ENCODE data around the gene SINHCAF. TPM values are rescaled to one million over a fixed set of nuclear protein-coding genes. Genes with fewer than 3 reads are reported as not detected.

The SINHCAF gene
- total RNA-seq, 2 donors from 2014 or later: 22.4 to 34.7 TPM

DNA sequence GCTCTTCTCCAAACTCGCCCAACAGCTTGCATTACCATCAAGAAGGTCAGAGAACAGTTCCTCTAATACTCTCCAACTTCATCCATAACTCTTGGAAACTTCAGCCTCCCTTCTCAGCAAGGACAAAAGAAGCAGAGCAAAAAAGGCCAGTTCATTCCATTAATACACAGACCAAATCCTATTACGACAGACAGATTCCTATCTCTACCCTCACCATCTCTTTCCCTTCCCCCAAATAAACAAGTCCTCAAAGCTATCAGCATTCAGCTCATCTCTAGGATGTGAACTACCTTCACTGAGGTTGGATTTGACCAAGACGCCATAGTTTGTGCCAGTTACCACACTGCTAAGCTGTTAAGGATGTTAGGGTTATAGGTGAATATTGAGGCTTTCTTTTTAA, 25.2 kb downstream of the SINHCAF start:
- H3K27ac ChIP-seq: no peak overlapping the region

DNA sequence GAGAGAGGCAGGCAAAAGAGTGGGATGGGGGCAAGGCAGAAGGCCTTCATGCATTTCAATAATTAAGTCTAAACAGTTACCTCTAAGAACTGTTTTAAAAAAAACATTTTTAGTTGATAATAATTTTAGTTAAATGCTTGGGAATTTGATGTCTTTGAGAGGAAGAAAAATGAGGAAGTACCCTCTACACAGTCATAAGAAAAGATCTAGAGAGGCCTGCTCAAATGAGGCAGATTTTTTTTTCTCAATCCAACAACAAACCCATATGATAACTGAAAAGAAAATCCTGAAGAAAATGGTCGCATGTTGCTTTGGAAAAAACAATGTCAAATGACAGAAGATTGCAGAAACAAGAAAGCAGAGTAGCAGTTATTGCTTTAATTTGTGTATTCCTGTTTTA, 25.6 kb downstream of the SINHCAF start:
- TF ChIP-seq, protein P1, sequence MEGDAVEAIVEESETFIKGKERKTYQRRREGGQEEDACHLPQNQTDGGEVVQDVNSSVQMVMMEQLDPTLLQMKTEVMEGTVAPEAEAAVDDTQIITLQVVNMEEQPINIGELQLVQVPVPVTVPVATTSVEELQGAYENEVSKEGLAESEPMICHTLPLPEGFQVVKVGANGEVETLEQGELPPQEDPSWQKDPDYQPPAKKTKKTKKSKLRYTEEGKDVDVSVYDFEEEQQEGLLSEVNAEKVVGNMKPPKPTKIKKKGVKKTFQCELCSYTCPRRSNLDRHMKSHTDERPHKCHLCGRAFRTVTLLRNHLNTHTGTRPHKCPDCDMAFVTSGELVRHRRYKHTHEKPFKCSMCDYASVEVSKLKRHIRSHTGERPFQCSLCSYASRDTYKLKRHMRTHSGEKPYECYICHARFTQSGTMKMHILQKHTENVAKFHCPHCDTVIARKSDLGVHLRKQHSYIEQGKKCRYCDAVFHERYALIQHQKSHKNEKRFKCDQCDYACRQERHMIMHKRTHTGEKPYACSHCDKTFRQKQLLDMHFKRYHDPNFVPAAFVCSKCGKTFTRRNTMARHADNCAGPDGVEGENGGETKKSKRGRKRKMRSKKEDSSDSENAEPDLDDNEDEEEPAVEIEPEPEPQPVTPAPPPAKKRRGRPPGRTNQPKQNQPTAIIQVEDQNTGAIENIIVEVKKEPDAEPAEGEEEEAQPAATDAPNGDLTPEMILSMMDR (IDR thresholded peaks at IDR 0.05): no peak
- no peak for DNase-seq (ENCODE audit: low spot score)
- H3K9me3 ChIP-seq: no peaks in the 10 kb centered on the region
- H3K4me1 ChIP-seq: no peaks in the 10 kb centered on the region
- no peak overlapping the region for H3K4me3 ChIP-seq
- peaks cover 14% of the 10 kb centered on the region for H3K36me3 ChIP-seq
- H3K27ac ChIP-seq: no peak overlapping the region
- no peaks in the 10 kb centered on the region for H3K27me3 ChIP-seq

More for the DNA sequence above, 25.2 kb downstream of the SINHCAF start:
- peaks cover 11% of the 10 kb centered on the region for H3K36me3 ChIP-seq
- no peaks in the 10 kb centered on the region for H3K27me3 ChIP-seq
- no peaks in the 10 kb centered on the region for H3K4me1 ChIP-seq
- no peak overlapping the region for H3K4me3 ChIP-seq
- no peaks in the 10 kb centered on the region for H3K9me3 ChIP-seq
- no peak for DNase-seq (ENCODE audit: low spot score)
- TF ChIP-seq, protein P1 (IDR thresholded peaks at IDR 0.05): no peak

DNA sequence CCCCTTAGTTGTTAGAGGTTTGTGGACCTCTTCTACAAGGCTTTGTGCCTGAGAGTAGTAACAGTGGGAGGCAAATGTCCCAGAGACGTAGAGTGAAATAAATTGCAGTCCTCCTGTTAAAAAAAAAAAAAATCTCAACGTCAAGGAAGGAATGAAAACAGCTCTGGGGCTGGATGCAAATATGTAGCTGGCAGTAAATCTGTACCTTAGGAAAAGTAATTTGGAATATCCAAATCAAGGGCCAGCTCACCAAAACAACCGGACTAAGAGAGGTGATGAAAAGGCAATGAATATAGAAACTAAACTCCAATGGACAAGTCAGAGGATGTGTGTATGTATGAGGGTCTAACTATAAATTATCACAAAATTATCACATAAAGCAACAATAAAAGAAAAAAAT, 27.0 kb downstream of the SINHCAF start:
- Histone ChIP-seq H3K27me3 (no peaks in the 10 kb centered on the region), H3K4me1 (no peaks in the 10 kb centered on the region), H3K36me3 (peaks cover 27% of the 10 kb centered on the region), H3K9me3 (no peaks in the 10 kb centered on the region), H3K4me3 (no peak overlapping the region), H3K27ac (no peak overlapping the region)
- no peak for DNase-seq (ENCODE audit: low spot score)
- TF ChIP-seq, protein P1 (IDR thresholded peaks at IDR 0.05): no peak

DNA sequence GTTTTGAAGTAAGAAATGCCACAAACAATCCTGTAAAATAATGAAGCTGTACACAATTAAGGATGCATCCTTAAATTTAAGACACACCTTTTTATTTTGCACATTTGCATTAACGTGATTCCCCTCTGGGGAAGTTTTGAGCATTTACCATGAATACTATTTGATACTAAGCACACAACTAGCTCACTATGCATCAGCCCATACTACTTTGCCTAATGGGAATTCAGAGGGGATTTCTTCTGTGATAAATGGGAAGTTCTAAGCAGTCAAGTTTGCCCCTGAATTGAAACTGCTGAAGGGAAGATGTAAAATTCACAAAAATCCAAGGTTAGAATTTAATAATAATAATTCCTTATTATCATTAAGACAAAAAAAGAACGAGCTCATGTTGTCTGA, 27.4 kb downstream of the SINHCAF start:
- no peak overlapping the region for H3K4me3 ChIP-seq
- TF ChIP-seq, protein P1 (IDR thresholded peaks at IDR 0.05): no peak
- no peaks in the 10 kb centered on the region for H3K9me3 ChIP-seq
- H3K27ac ChIP-seq: no peak overlapping the region
- peaks cover 30% of the 10 kb centered on the region for H3K36me3 ChIP-seq
- DNase-seq (ENCODE audit: low spot score): no peak
- H3K4me1 ChIP-seq: no peaks in the 10 kb centered on the region
- no peaks in the 10 kb centered on the region for H3K27me3 ChIP-seq

DNA sequence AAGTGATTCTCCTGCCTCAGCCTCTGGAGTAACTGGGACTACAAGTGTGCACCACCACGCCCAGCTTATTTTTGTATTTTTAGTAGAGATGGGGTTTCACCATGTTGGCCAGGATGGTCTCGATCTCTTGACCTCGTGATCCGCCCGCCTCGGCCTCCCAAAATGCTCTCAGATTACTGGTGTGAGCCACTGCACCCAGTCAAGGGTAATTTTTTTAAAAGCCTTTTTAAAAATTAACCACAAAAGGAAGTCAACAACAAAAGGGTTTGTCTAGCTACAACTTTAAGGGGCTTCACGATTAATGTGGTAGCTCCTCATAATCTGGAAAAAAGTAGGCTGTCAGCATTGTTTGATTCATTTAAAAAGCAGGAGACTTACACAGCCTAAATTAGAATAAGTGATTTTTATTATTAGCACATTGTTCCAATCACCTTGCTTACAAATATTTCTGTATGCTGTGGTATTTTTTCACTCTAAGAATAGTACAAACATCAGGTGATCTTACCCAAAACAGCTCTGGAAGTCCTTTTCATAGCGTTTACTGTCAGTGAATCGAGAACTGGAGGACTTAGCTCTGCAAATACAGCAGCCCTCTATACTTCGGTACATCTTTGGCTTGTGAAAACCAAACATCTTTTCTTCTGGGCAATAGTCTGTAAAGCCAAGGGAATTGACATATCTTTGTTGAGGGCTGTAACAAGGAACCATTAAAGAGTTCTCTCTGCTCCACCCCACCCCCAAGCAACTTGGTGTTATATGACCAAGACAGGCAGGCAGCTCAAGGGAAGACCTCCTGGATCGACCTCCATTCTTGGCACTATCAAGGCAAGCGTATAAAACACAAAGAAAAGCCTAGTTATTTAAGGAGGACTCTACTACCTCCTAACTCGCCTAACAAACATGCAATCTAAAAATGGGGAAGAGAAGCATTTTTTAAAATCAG, 28.1 kb downstream of the SINHCAF start:
- TF ChIP-seq, protein P1 (IDR thresholded peaks at IDR 0.05): no peak

More for the DNA sequence above, 28.1 kb downstream of the SINHCAF start:
- H3K36me3 ChIP-seq: peaks cover 31% of the 10 kb centered on the region
- no peaks in the 10 kb centered on the region for H3K9me3 ChIP-seq
- no peak overlapping the region for H3K4me3 ChIP-seq
- H3K4me1 ChIP-seq: no peaks in the 10 kb centered on the region
- H3K27me3 ChIP-seq: no peaks in the 10 kb centered on the region
- DNase-seq (ENCODE audit: low spot score): no peak
- H3K27ac ChIP-seq: no peak overlapping the region

All from right atrium auricular region (tissue), 2 donors.